GM19099 (cell line): ENCODE results near the gene CYP3A5.

ENCODE experiments used
- POLR2A ChIP-seq: IDR thresholded peaks from 3 replicates; pipeline ENCODE4 v1.6.1; 2011; ENCODE audit warnings: low read depth; ENCODE audit not compliant: insufficient read length; ENCODE audit errors: extremely low read depth

The CYP3A5 gene

GRCh38 chr7:99685129-99685758 is 5.4 kb upstream of the CYP3A5 start:
- no peak for TF ChIP-seq POLR2A

GRCh38 chr7:99679032-99679399 is 780 bp downstream of the CYP3A5 start:
- TF ChIP-seq POLR2A = no peak

GRCh38 chr7:99677648-99678045 is 2.1 kb downstream of the CYP3A5 start:
- no peak for TF ChIP-seq POLR2A

GRCh38 chr7:99677013-99677647 is 2.7 kb downstream of the CYP3A5 start:
- TF ChIP-seq POLR2A = no peak

- TF ChIP-seq POLR2A = no peak
Observed at GRCh38 chr7:99674995-99675742, 4.6 kb downstream of the CYP3A5 start.

GRCh38 chr7:99672573-99672972 is 7.2 kb downstream of the CYP3A5 start:
- TF ChIP-seq POLR2A = no peak

GRCh38 chr7:99669782-99670181 is 10.0 kb downstream of the CYP3A5 start:
- TF ChIP-seq POLR2A = no peak

- no peak for TF ChIP-seq POLR2A
Observed at GRCh38 chr7:99668541-99668940, 11.3 kb downstream of the CYP3A5 start.

GRCh38 chr7:99667179-99667578 is 12.6 kb downstream of the CYP3A5 start:
- no peak for TF ChIP-seq POLR2A

- TF ChIP-seq POLR2A = no peak
Observed at GRCh38 chr7:99666013-99666395, 13.8 kb downstream of the CYP3A5 start.

- TF ChIP-seq POLR2A = no peak
Observed at GRCh38 chr7:99665312-99666012, 14.3 kb downstream of the CYP3A5 start.

GRCh38 chr7:99653754-99654153 is 26.0 kb downstream of the CYP3A5 start:
- TF ChIP-seq POLR2A = no peak

GRCh38 chr7:99652671-99653070 is 27.1 kb downstream of the CYP3A5 start:
- no peak for TF ChIP-seq POLR2A

- TF ChIP-seq POLR2A = no peak
Observed at GRCh38 chr7:99651290-99651689, 28.5 kb downstream of the CYP3A5 start.

- no peak for TF ChIP-seq POLR2A
Observed at GRCh38 chr7:99648843-99649242, 31.0 kb downstream of the CYP3A5 start.
